H1 (cell line): ENCODE data around the gene AKR1C3. TPM values are rescaled to one million over a fixed set of nuclear protein-coding genes. Genes with fewer than 3 reads are reported as not detected.

Experiments
- CTCF ChIA-PET: fragments of 300-600 bp; sonication (Branson Sonifier 250); formaldehyde crosslinking; loops from one replicate; lab custom pipeline; 2021; ENCODE audit not compliant: partially characterized antibody; lab: Charles Lee
- POLR2A ChIA-PET: fragments of 300-600 bp; sonication (Branson Sonifier 250); formaldehyde crosslinking; loops from one replicate; lab custom pipeline; 2021; ENCODE audit warnings: inconsistent platforms; ENCODE audit not compliant: partially characterized antibody; lab: Charles Lee
- DNase-seq, 2 experiments: peaks; one replicate each; pipeline versions ENCODE4 v3.0.0 to v3.0.0-alpha.2; 2010 to 2022; ENCODE audit warnings: low spot score in 2 of 2, low read depth in 1 of 2, mixed read lengths in 1 of 2
- FAIRE-seq: peaks from 2 replicates; lab custom pipeline; 2011; peaks lifted over from hg19 to GRCh38; lab: Jason Lieb, UNC
- H2AFZ ChIP-seq: 2 replicates; pipeline ENCODE4 v1.8.1; 2012; ENCODE audit warnings: low read length, inconsistent platforms
- H2AK5ac ChIP-seq: 2 replicates; pipeline ENCODE4 v1.6.1; 2013; ENCODE audit warnings: low read depth, low read length
- H2BK120ac ChIP-seq: replicated peaks from 2 replicates; pipeline ENCODE3; 2013; ENCODE audit warnings: low read depth, low read length, inconsistent platforms
- H2BK12ac ChIP-seq: 2 replicates; pipeline ENCODE4 v1.6.1; 2013; ENCODE audit warnings: low read depth, low read length
- H2BK15ac ChIP-seq: 2 replicates; pipeline ENCODE4 v1.6.1; 2013; ENCODE audit warnings: low read length
- H2BK20ac ChIP-seq: 2 replicates; pipeline ENCODE4 v1.6.1; 2013; ENCODE audit warnings: low read length
- H2BK5ac ChIP-seq: 2 replicates; pipeline ENCODE4 v1.6.1; 2013; ENCODE audit warnings: low read depth, low read length
- H3K14ac ChIP-seq: 2 replicates; pipeline ENCODE4 v1.6.1; 2013; ENCODE audit warnings: inconsistent platforms; ENCODE audit not compliant: insufficient read length
- H3K18ac ChIP-seq: 2 replicates; pipeline ENCODE4 v1.6.1; 2013; ENCODE audit warnings: low read length; ENCODE audit errors: extremely low read depth
- H3K23ac ChIP-seq: 2 replicates; pipeline ENCODE4 v1.6.1; 2013; ENCODE audit warnings: inconsistent platforms; ENCODE audit not compliant: insufficient read length
- H3K23me2 ChIP-seq: 2 replicates; pipeline ENCODE4 v1.6.1; 2013; ENCODE audit warnings: low read depth, low read length
- H3K27ac ChIP-seq: 2 replicates; pipeline ENCODE4 v1.6.1; 2011; ENCODE audit warnings: low read depth, low read length, inconsistent platforms
- H3K27me3 ChIP-seq, 4 experiments: replicated peaks in 1 of 4; 1 replicate in 1 of 4; 2 replicates in 3 of 4; pipeline versions ENCODE4 v1.6.1 to v1.8.1; 2011 to 2013; ENCODE audit warnings: low read length in 3 of 4, mild to moderate bottlenecking in 3 of 4, inconsistent platforms in 2 of 4, mixed read lengths in 2 of 4, moderate library complexity in 1 of 4; ENCODE audit not compliant: control insufficient read depth in 3 of 4, insufficient read depth in 3 of 4; ENCODE audit errors: extremely low read depth in 1 of 4
- H3K36me3 ChIP-seq, 4 experiments: 2 replicates each; pipeline versions ENCODE4 v1.6.1 to v1.8.1; 2011 to 2013; ENCODE audit warnings: mild to moderate bottlenecking in 4 of 4, low read length in 3 of 4, moderate library complexity in 2 of 4, control low read depth in 1 of 4, inconsistent platforms in 1 of 4; ENCODE audit not compliant: insufficient read depth in 4 of 4, control insufficient read depth in 2 of 4
- H3K4ac ChIP-seq: replicated peaks from 2 replicates; pipeline ENCODE3; 2013; ENCODE audit warnings: low read length, low read depth, mixed read lengths, inconsistent platforms; ENCODE audit not compliant: insufficient read length
- H3K4me1 ChIP-seq, 4 experiments: replicated peaks in 1 of 4; 1 replicate in 1 of 4; 2 replicates in 3 of 4; pipeline versions ENCODE4 v1.6.1 to v1.8.1; 2011 to 2013; ENCODE audit warnings: low read length in 3 of 4, inconsistent platforms in 2 of 4, mixed read lengths in 1 of 4; ENCODE audit not compliant: insufficient read depth in 4 of 4, control insufficient read depth in 3 of 4
- H3K4me2 ChIP-seq, 2 experiments: 2 replicates each; pipeline versions ENCODE4 v1.6.1 to v1.8.1; 2011 to 2013; ENCODE audit warnings: low read depth in 2 of 2, low read length in 2 of 2, control low read depth in 1 of 2, inconsistent platforms in 1 of 2, mild to moderate bottlenecking in 1 of 2; ENCODE audit not compliant: insufficient read depth in 1 of 2
- H3K4me3 ChIP-seq, 4 experiments: fragments of 200-600, 300-600 bp in 1 of 4; sonication (generic), shearing (Covaris generic), sonication (Bioruptor Twin) in 1 of 4; 2 replicates each; pipeline versions ENCODE4 v1.5.1 to v1.8.1; 2011 to 2016; ENCODE audit warnings: low read length in 4 of 4, low read depth in 3 of 4, control low read depth in 2 of 4, inconsistent platforms in 2 of 4, mild to moderate bottlenecking in 2 of 4, mixed read lengths in 1 of 4, moderate library complexity in 1 of 4; ENCODE audit not compliant: insufficient read depth in 2 of 4; ENCODE audit errors: extremely low read depth in 1 of 4
- H3K56ac ChIP-seq: replicated peaks from 2 replicates; pipeline ENCODE3; 2013; ENCODE audit warnings: low read depth, mild to moderate bottlenecking, mixed read lengths, low read length, inconsistent platforms; ENCODE audit not compliant: insufficient read length
- H3K79me1 ChIP-seq: 2 replicates; pipeline ENCODE4 v1.6.1; 2013; ENCODE audit warnings: low read depth, low read length, control low read depth
- H3K79me2 ChIP-seq, 2 experiments: 2 replicates each; pipeline versions ENCODE4 v1.6.1 to v1.8.1; 2012 to 2013; ENCODE audit warnings: low read length in 2 of 2, mild to moderate bottlenecking in 2 of 2, inconsistent platforms in 1 of 2; ENCODE audit not compliant: insufficient read depth in 2 of 2, control insufficient read depth in 1 of 2
- H3K9ac ChIP-seq, 4 experiments: replicated peaks in 1 of 4; 1 replicate in 1 of 4; 2 replicates in 3 of 4; pipeline versions ENCODE4 v1.6.1 to v1.8.1; 2011 to 2013; ENCODE audit warnings: low read depth in 3 of 4, low read length in 3 of 4, control low read depth in 2 of 4, mild to moderate bottlenecking in 2 of 4, moderate library complexity in 2 of 4, inconsistent platforms in 1 of 4; ENCODE audit errors: extremely low read depth in 1 of 4
- H3K9me3 ChIP-seq, 2 experiments: 2 replicates each; pipeline versions ENCODE4 v1.6.1 to v1.8.1; 2012 to 2013; ENCODE audit warnings: mild to moderate bottlenecking in 2 of 2, moderate library complexity in 2 of 2, control low read depth in 1 of 2, inconsistent platforms in 1 of 2, low read depth in 1 of 2, low read length in 1 of 2, mixed read lengths in 1 of 2; ENCODE audit not compliant: insufficient read depth in 2 of 2
- H4K20me1 ChIP-seq, 2 experiments: replicated peaks in 1 of 2; 2 replicates each; pipeline versions ENCODE3 to v1.8.1; 2011 to 2013; ENCODE audit warnings: inconsistent platforms in 2 of 2, low read length in 2 of 2, mild to moderate bottlenecking in 1 of 2; ENCODE audit not compliant: insufficient read depth in 2 of 2, control insufficient read depth in 1 of 2
- H4K5ac ChIP-seq: 2 replicates; pipeline ENCODE4 v1.6.1; 2013; ENCODE audit warnings: low read length, low read depth, mixed read lengths, inconsistent platforms; ENCODE audit not compliant: insufficient read length
- H4K8ac ChIP-seq: 2 replicates; pipeline ENCODE4 v1.8.0; 2013; ENCODE audit warnings: mild to moderate bottlenecking, moderate library complexity, low read length, inconsistent platforms; ENCODE audit not compliant: insufficient read depth; ENCODE audit errors: extremely low read depth
- H4K91ac ChIP-seq: replicated peaks from 2 replicates; pipeline ENCODE3; 2013; ENCODE audit warnings: low read length, mixed read lengths, inconsistent platforms; ENCODE audit not compliant: insufficient read length
- BCL11A ChIP-seq, 2 experiments: IDR thresholded peaks; one replicate each; pipeline ENCODE4 v1.6.1; 2011; ENCODE audit warnings: low read depth in 2 of 2, low read length in 2 of 2, mild to moderate bottlenecking in 2 of 2
- CBX5 ChIP-seq: fragments of 300-800, 300-1000 bp; sonication (generic); IDR thresholded peaks from 2 replicates; pipeline ENCODE4 v1.7.1; 2016; ENCODE audit warnings: antibody characterized with exemption, low read length, low read depth
- JUND ChIP-seq: IDR thresholded peaks from 2 replicates; pipeline ENCODE4 v1.6.1; 2011; ENCODE audit warnings: mild to moderate bottlenecking, improper control_type of control experiment, low read length
- KDM1A ChIP-seq: fragments of 200-600, 300-600 bp; sonication (generic); IDR thresholded peaks from 2 replicates; pipeline ENCODE4 v1.7.1; 2016; ENCODE audit warnings: mild to moderate bottlenecking, low read length, borderline replicate concordance
- KDM4A ChIP-seq: IDR thresholded peaks from one replicate; pipeline ENCODE4 v1.7.1; 2012; ENCODE audit warnings: low read depth, mild to moderate bottlenecking, moderate library complexity, low read length, inconsistent platforms; ENCODE audit not compliant: severe bottlenecking
- POLR2A ChIP-seq, 2 experiments: IDR thresholded peaks; 1 replicate in 1 of 2; 2 replicates in 1 of 2; pipeline ENCODE4 v1.6.1; 2011; ENCODE audit warnings: low read depth in 2 of 2, low read length in 2 of 2, mild to moderate bottlenecking in 2 of 2; ENCODE audit errors: control extremely low read depth in 1 of 2
- POLR2AphosphoS5 ChIP-seq: IDR thresholded peaks from 2 replicates; pipeline ENCODE4 v1.6.1; 2011; ENCODE audit warnings: low read depth, low read length
- RAD21 ChIP-seq, 2 experiments: IDR thresholded peaks in 1 of 2; conservative IDR thresholded peaks in 1 of 2; 2 replicates each; pipeline ENCODE4 v1.6.1; 2011; ENCODE audit warnings: low read depth in 2 of 2, low read length in 2 of 2, improper control_type of control experiment in 1 of 2, inconsistent platforms in 1 of 2, mild to moderate bottlenecking in 1 of 2, moderate library complexity in 1 of 2
- RXRA ChIP-seq: IDR thresholded peaks from 2 replicates; pipeline ENCODE4 v1.6.1; 2011; ENCODE audit warnings: low read depth, mild to moderate bottlenecking, low read length, moderate library complexity; ENCODE audit not compliant: insufficient read depth
- TCF12 ChIP-seq: IDR thresholded peaks from 2 replicates; pipeline ENCODE4 v1.6.1; 2011; ENCODE audit warnings: low read depth, mild to moderate bottlenecking, low read length
- WGBS, 2 experiments: shearing (Covaris generic) in 1 of 2; methylation state at CpG; one replicate each; pipeline versions ENCODE4 v1.1.6 to v1.1.7; 2013 to 2015; ENCODE audit warnings: low lambda C conversion rate in 2 of 2, mixed read lengths in 2 of 2, inconsistent platforms in 1 of 2, low coverage in 1 of 2, missing lambda C conversion rate in 1 of 2; ENCODE audit not compliant: insufficient replicate concordance in 2 of 2, insufficient coverage in 1 of 2, insufficient read length in 1 of 2; ENCODE audit errors: extremely low coverage in 1 of 2, missing lambda C conversion rate in 1 of 2; 5-methylcytosine and 5-hydroxymethylcytosine counted together
- polyA plus RNA-seq, 7 experiments: library from polyadenylated mRNA; depleted of rRNA in 3 of 7; stranded (reverse) in 5 of 7; unstranded in 2 of 7; fragments of >200 nt in 5 of 7; fragments of 200-250 nt in 2 of 7; gene quantifications; 1 replicate in 5 of 7; 2 replicates in 1 of 7; 4 replicates in 1 of 7; pipeline versions ENCODE4 v1.2.1 to v1.2.3, GENCODE V29; 2011 to 2013; ENCODE audit warnings: missing spikeins in 2 of 7, mixed read lengths in 2 of 7
- total RNA-seq: library from RNA; stranded (reverse); fragmentation: NEBNext Ultra II Directional; extraction: Animal tissue kit (Norgen Biotek cat#: 25700); gene quantifications from 2 replicates; pipeline ENCODE4 v1.2.1, GENCODE V29; 2021
- TF ChIP-seq, protein P1 (sequence below): IDR thresholded peaks from 2 replicates; pipeline ENCODE4 v1.6.1; 2012; ENCODE audit warnings: low read length, inconsistent platforms
- TF ChIP-seq, protein P2 (sequence below): IDR thresholded peaks from 2 replicates; pipeline ENCODE4 v1.6.1; 2011; ENCODE audit warnings: low read depth, mild to moderate bottlenecking, low read length; ENCODE audit not compliant: insufficient read depth

Gene AKR1C3
- total and polyA plus RNA-seq, 2 of the 8 experiments (the other 6 are each of a cell fraction or from before 2014, with no cell fraction given), result 4.6 to 6.9 TPM

DNA sequence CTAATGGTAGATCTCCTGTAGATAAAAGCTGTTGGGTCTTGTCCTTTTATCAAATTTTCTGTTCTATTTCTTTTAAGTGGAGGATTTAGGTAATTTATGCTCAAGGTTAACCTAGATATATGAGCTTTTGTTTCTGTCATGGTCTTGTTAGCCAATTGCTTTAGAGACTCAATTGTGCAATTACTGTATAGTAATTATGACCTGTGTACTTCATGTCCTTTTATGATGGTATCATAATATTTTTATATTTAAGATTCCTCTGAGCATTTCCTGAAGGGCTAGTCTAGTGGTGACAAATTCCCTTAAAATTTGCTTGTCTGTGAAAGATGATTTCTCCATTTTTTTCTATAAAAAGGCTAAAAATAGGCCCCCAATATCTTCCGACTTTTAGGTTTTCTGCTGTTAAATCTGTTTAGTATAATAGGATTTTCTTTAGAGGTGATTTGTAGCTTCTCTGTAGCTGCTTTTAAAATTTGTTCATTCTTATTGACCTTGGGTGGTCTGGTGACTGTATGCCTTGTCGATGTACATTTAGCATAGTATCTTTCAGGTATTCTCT is 5.4 kb upstream of the AKR1C3 start:
- H3K4me3 ChIP-seq, result no peak overlapping the region
- no peak overlapping the region for H4K91ac ChIP-seq
- no peak overlapping the region for H4K5ac ChIP-seq
- H3K79me1 ChIP-seq, result no peaks in the 10 kb centered on the region
- H3K9ac ChIP-seq, result no peak overlapping the region
- POLR2A ChIA-PET, result no interaction called here
- H3K9me3 ChIP-seq, result no peaks in the 10 kb centered on the region
- no peak overlapping the region for H3K4me2 ChIP-seq
- FAIRE-seq (no peak), DNase-seq (no peak)
- H2BK15ac ChIP-seq, result no peak overlapping the region
- no peaks in the 10 kb centered on the region for H3K27me3 ChIP-seq
- no peaks in the 10 kb centered on the region for H3K4me1 ChIP-seq
- no peak overlapping the region for H3K27ac ChIP-seq
- H2BK12ac ChIP-seq, result no peak overlapping the region
- no peak overlapping the region for H3K18ac ChIP-seq
- no peak overlapping the region for H3K14ac ChIP-seq
- no peak overlapping the region for H2BK20ac ChIP-seq
- H4K8ac ChIP-seq, result no peak overlapping the region
- WGBS, 2 experiments, result 94% methylated on average over 2 of the region's 2 CpGs; no CpG with 5 or more reads in 1 of the 2 experiments
- no peaks in the 10 kb centered on the region for H3K79me2 ChIP-seq
- no peak overlapping the region for H2BK5ac ChIP-seq
- no peaks in the 10 kb centered on the region for H4K20me1 ChIP-seq
- CTCF ChIA-PET, result interaction anchor here (0.7 to 3.2 kb wide), 8 partner anchors 10 to 535 kb away, joined by 3 to 28 read pairs (median 4); no protein-coding TSS in a partner anchor
- H3K4ac ChIP-seq, result no peak overlapping the region
- H3K36me3 ChIP-seq, result no peaks in the 10 kb centered on the region
- no peak overlapping the region for H3K23ac ChIP-seq
- no peaks in the 10 kb centered on the region for H3K23me2 ChIP-seq
- no peak overlapping the region for H3K56ac ChIP-seq
- no peak overlapping the region for H2AK5ac ChIP-seq
- H2AFZ ChIP-seq, result no peak overlapping the region
- H2BK120ac ChIP-seq, result no peak overlapping the region
- TF ChIP-seq, protein P1, sequence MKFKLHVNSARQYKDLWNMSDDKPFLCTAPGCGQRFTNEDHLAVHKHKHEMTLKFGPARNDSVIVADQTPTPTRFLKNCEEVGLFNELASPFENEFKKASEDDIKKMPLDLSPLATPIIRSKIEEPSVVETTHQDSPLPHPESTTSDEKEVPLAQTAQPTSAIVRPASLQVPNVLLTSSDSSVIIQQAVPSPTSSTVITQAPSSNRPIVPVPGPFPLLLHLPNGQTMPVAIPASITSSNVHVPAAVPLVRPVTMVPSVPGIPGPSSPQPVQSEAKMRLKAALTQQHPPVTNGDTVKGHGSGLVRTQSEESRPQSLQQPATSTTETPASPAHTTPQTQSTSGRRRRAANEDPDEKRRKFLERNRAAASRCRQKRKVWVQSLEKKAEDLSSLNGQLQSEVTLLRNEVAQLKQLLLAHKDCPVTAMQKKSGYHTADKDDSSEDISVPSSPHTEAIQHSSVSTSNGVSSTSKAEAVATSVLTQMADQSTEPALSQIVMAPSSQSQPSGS, result no peak
- TF ChIP-seq POLR2A (IDR thresholded peaks at IDR 0.05; ENCODE audit: control extremely low read depth in 1 of 2, low read depth in 2 of 2, low read length in 2 of 2), result no peak
- TF ChIP-seq KDM4A, result no peak
- no peak for TF ChIP-seq RAD21 (IDR thresholded peaks at IDR 0.05 in 1 of 2, conservative IDR thresholded peaks at IDR 0.05 in 1 of 2; ENCODE audit: low read depth in 2 of 2, low read length in 2 of 2)
- no peak for TF ChIP-seq BCL11A (IDR thresholded peaks at IDR 0.05; ENCODE audit: low read depth in 2 of 2, low read length in 2 of 2)
- no peak for TF ChIP-seq TCF12
- no peak for TF ChIP-seq RXRA
- TF ChIP-seq JUND, result no peak
- TF ChIP-seq POLR2AphosphoS5, result no peak
- TF ChIP-seq CBX5, result no peak
- TF ChIP-seq KDM1A, result no peak
- TF ChIP-seq, protein P2, sequence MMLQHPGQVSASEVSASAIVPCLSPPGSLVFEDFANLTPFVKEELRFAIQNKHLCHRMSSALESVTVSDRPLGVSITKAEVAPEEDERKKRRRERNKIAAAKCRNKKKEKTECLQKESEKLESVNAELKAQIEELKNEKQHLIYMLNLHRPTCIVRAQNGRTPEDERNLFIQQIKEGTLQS, result no peak
